ENCODE results near the gene SETDB1. TPM values are rescaled to one million over a fixed set of nuclear protein-coding genes. Genes with fewer than 3 reads are reported as not detected.
"Not testable (repeated sequence)": the region's sequence is repeated elsewhere in the genome, so short reads cannot be mapped to it uniquely, and the experiment has no call there.

The SETDB1 gene
- total RNA-seq (2014; rRNA removed; shearing (Covaris generic)) = 28.2 and 33.5 TPM in 2 replicates

DNA sequence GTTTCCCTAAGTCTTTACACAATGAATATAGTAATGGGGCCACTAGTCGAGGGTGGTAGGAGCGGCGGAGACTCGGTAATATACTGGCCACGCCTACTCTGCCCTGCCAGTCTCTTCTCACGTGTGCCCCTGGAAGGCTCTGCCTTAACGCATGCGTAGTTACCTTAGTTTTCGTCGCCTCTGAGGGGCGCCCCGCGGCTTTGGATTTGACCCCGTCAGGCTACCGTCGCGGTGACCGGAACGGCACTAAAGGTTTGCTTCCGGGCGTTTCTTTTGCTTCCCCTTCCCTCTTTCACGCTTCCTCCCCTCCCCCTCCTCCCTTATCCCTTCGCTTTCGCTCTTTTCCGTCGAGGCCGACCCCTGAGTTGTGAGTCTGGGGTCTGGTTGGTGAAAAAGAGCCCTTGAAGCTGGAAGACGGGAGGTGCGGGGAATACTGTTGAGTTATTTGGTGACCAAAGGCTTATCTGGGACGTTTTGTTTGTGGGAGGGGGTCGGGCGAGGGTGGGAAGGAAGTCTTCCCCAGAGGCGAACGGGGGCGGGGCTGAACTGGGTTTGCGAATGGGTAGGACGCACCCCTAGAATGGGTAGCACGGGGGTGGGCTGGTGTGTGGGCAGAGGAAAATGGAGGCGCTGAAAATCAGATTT lies at the start of gene SETDB1:
Gene SETDB1, plus strand, starts transcription at position 267 of the 645 bp plus-strand sequence. CDS start 1,352 bp downstream, outside the sequence.
- in situ Hi-C loops (cut with HindIII; ENCODE audit: low sequenced_read_pairs) = no loop called here
- peak; percentile 95 for DNase-seq (ENCODE audit: low spot score)

DNA sequence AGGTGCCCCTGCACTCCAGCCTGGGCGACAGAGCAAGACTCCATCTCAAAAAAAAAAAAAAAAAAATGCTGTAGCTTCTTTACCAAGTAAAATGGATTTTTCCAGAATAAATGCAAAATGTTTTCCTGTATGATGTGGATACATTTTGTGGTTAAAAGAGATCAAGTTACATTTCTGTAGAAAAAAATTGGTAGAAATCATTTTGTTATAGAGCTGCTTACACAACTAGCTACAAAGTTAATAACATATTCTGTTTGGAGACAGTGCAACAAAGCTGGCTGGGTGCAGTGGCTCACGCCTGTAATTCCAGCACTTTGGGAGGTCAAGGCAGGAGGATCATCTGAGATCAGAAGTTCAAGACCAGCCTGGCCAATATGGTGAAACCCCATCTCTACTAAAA lies 47.2 kb upstream of the SETDB1 start:
- in situ Hi-C loops (cut with HindIII; ENCODE audit: low sequenced_read_pairs) = not testable (repeated sequence)

DNA sequence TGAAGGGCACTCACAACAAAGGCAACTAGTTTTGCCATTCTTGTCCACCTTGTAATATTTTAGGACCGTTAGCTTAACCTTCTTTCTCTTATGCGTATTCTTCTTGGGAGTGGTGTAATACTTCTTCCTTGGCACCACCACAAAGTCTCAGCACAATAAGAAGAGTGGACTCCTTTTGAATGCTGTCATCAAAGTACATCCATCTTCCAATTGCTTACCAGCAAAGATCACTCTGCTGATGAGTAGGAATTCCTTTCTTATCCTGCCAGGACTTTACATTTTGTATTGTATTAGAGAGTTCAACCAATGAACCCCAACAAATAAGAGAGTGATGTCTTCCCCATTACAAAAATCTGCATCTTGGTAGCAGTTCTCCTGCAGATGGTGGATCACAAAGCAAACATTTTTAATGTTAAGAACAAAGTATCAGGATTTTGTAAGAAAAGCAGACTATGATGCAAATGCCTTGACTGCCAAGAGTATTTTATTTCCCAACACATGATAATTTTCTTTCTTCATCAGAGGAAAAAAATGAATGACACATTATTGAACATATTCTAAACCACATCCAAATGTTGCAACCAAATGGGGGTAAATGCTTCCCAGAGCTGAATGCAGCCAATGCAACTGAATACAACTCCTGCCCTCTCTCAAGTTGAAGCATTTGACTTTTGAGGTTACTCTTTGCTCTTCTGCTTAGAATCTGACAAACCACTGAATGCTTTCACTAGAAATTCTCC lies 44.7 kb upstream of the SETDB1 start:
- in situ Hi-C loops (cut with HindIII; ENCODE audit: low sequenced_read_pairs) = no loop called here
- DNase-seq (ENCODE audit: low spot score) = no peak

More for the DNA sequence above, 47.2 kb upstream of the SETDB1 start:
- DNase-seq (ENCODE audit: low spot score) = not testable (repeated sequence)

DNA sequence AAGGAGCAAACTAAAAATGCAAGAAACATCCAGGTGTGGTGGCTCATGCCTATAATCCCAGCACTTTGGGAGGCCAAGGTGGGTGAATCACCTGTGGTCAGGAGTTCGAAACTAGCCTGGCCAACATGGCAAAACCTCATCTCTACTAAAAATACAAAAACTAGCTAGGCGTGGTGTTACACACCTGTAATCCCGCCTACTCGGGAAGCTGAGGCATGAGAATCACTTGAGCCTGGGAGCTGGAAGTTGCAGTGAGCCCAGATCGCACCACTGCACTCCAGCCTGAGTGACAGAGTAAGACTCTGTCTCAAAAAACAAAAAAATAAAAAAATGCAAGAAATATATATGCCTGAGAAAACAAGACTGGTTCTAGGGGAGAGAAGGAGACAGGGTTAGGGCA lies 43.0 kb upstream of the SETDB1 start:
- in situ Hi-C loops (cut with HindIII; ENCODE audit: low sequenced_read_pairs) = not testable (repeated sequence)

DNA sequence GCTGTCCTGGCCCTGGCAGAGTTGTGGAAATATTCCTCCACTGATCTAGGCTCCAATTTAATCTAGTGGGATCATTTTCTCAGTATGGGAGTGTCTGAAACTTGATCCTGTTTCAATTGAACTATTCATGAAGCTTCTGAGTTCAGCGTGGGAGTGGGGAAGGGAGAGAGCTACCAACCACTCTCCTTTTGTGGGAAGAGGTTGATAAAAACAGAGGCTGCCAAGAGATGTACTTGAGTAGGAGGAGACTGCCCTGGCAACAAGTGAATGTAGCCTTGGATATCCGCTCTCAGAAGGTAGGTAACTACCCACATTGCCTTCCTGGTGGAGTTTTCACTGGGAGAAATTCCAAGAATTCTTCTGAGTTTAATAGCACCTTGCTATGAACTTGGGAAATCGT lies 39.1 kb upstream of the SETDB1 start, which contains the start of gene CTXND2:
Gene CTXND2, plus strand, starts transcription at position 119 of the 400 bp plus-strand sequence. CDS start 25,179 bp downstream, outside the sequence.
- in situ Hi-C loops (cut with HindIII; ENCODE audit: low sequenced_read_pairs) = no loop called here
- DNase-seq (ENCODE audit: low spot score) = no peak

More for the DNA sequence above, 43.0 kb upstream of the SETDB1 start:
- not testable (repeated sequence) for DNase-seq (ENCODE audit: low spot score)

DNA sequence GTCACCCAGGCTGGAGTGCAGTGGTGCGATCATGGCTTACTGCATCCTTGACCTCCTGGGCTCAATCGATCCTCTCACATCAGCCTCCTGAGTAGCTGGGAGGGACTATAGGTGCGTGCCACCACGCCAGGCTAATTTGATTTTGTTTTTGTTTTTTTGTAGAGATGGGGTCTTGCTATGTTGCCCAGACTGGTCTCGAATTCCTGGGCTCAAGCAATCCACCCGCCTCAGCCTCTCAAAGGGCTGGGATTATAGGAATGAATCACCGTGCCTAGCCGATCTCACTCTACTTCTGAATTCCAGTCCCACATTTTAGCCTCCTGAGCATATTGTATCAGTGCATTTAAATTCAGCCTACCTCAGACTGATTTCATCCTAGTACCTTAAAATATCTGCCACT lies 37.4 kb upstream of the SETDB1 start:
- DNase-seq (ENCODE audit: low spot score) = no peak
- in situ Hi-C loops (cut with HindIII; ENCODE audit: low sequenced_read_pairs) = no loop called here

DNA sequence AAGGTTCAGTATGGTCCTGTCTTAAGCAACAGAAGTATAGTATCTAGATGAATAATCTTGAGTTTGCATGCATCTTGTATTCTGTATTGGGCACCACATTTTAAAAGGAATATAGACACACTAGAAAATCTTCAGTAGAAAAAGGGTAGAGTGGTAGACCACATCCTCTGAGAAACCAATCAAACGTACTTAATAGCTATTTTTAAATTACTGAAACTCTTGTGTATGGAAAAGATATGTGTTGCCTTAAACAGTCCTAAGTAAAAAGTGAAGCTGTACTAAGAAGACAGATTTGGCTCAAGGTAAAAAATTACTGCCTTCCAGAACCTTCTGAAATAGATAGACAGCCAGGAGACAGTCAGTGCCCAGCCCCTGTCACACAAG lies 36.1 kb upstream of the SETDB1 start:
- DNase-seq (ENCODE audit: low spot score) = no peak
- in situ Hi-C loops (cut with HindIII; ENCODE audit: low sequenced_read_pairs) = no loop called here

DNA sequence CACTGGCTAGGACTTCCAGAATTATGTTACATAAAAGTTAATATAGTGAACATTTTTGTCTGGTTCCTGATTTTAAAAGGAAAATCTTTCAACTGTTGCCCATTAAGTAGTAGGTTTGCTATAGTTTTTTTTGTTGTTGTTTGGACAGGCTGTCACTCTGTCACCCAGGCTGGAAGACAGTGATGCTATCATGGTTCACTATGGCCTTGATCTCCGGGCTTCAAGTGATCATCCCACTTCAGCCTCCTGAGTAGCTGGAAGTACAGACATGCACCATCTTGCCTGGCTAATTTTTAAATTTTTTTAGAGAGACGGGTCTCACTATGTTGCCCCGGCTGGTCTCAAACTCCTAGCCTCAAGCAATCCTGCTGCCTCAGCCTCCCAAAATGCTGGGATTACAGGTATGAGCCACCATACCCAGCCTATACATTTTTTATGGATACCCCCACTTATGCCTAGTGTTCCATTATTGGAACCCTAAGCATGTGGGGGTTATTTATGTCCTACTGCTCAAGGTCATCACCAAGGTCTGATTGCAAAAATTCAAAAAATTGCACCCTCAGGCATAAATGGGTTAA lies 32.7 kb upstream of the SETDB1 start:
- in situ Hi-C loops (cut with HindIII; ENCODE audit: low sequenced_read_pairs) = no loop called here
- DNase-seq (ENCODE audit: low spot score) = no peak

DNA sequence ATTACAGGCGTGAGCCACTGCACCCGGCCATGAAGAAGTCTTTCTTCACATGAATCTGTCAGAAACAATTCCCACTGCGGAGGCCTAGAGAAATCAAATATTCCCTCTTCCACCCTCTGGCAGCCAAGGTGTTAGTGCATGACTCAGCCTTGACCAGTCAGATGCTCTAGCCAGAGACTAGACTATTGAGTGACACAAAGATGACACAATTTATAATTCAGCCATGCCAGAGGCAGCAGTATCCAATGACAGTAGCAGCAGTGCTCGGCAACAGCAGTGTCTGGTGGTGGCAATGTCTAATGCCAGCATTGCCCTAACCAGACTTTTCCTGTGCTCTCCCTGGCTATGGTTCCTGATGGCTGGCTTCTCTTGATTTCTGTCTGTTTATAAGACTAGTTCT lies 30.5 kb upstream of the SETDB1 start:
- in situ Hi-C loops (cut with HindIII; ENCODE audit: low sequenced_read_pairs) = no loop called here
- no peak for DNase-seq (ENCODE audit: low spot score)

DNA sequence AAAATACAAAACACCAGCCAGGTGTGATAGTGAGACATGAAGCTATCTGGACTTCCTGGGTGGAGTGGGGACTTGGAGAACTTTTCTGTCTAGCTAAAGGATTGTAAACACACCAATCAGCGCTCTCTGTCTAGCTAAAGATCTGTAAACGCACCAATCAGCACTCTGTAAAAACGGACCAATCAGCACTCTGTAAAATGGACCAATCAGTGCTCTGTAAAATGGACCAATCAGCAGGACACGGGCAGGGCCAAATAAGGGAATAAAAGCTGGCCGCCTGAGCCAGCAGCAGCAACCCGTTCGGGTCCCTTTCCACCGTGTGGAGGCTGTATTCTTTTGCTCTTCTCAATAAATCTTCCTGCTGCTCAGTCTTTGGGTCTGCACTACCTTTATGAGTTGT lies 26.4 kb upstream of the SETDB1 start:
- in situ Hi-C loops (cut with HindIII; ENCODE audit: low sequenced_read_pairs); DNase-seq (ENCODE audit: low spot score): not testable (repeated sequence)

DNA sequence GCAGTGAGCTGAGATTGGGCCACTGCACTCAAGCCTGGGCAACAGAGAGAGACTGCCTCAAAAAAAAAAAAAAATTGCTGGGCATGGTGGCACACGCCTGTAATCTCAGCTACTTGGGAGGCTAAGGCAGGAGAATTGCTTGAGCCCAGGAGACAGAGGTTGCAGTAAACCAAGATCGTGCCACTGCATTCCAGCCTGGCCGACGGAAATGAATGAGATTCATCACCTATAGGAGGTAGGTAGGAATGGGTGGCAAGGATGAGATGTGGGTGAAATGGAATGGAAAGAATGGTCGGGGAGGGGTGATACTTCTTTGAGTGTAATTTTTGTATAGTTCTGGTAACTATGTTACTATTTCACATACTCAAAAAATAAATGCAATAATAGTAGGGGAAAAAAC lies 23.8 kb upstream of the SETDB1 start:
- no peak for DNase-seq (ENCODE audit: low spot score)
- in situ Hi-C loops (cut with HindIII; ENCODE audit: low sequenced_read_pairs) = no loop called here

DNA sequence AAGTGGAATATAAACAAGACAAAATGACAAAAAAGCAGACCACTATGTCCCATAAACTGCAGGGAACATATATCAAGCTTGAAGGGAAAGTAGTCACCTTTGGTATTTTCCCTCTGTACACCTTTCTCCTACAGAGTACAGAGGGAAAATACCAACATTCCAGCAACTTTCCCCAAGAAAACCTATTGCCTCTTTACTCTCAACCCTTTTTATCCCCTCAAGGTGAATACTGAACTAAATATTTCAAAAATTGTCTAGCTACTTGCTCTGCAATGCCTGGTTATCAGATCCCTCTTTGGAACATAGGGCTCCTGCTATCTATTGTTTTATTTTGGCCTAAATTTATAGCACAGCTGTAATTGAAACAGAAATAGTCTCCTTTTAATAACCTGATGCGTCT lies 23.4 kb upstream of the SETDB1 start:
- DNase-seq (ENCODE audit: low spot score) = no peak
- in situ Hi-C loops (cut with HindIII; ENCODE audit: low sequenced_read_pairs) = no loop called here

DNA sequence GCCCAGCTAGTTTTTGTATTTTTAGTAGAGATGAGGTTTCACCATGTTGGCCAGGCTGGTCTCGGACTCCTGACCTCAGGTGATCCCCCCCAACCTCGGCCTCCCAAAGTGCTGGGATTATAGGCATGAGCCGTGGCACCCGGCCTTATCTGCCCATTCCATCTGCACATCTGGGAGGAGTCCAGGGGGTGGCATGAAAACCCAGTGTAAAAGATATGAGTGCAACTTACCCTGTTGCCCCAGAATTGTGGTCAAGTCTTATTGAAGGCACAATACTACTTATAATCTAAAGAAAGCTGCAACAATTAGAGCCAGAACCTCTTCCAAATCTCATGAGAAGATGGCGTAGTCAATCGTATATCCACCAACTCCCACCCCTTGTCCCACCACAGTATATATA lies 20.9 kb upstream of the SETDB1 start:
- in situ Hi-C loops (cut with HindIII; ENCODE audit: low sequenced_read_pairs) = no loop called here
- DNase-seq (ENCODE audit: low spot score) = no peak

DNA sequence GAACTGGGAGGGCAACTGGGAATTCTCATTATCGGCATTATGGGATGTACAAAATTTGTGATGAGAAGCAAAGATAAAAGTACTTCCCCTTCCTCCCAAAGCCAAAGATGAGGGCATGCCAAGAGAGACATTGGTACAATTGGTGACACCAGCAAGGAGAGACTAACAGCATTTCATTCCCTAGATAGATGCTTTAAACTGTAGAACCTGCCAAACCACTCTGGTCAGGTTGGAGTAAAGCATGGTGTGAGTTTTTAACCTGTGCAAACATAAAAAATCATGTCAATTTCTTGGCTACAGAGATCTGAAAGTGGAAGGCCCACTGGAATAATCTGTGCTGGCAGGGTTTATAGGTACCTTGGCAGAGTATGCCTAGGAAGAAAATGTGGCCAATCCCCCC lies 19.8 kb upstream of the SETDB1 start:
- DNase-seq (ENCODE audit: low spot score) = no peak
- in situ Hi-C loops (cut with HindIII; ENCODE audit: low sequenced_read_pairs) = no loop called here

DNA sequence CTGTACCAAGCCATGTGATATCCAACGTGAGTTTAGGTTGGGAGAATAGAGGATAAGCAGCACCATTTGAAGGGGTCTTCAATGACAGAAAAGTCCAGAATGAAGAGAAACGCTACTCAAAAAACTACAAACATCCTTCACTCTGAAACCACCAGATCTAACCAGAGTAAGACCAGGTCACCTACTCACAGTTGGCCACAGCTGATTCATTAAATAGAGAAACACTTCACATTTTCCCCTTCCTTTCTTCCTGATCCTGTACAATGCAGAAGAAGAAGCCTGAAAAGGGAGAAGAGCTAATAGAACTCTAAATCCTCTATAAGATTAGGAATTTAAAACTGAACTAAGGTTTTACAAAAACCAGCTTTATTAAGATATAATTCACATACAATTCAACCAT lies 19.4 kb upstream of the SETDB1 start:
- DNase-seq (ENCODE audit: low spot score) = no peak
- in situ Hi-C loops (cut with HindIII; ENCODE audit: low sequenced_read_pairs) = no loop called here

DNA sequence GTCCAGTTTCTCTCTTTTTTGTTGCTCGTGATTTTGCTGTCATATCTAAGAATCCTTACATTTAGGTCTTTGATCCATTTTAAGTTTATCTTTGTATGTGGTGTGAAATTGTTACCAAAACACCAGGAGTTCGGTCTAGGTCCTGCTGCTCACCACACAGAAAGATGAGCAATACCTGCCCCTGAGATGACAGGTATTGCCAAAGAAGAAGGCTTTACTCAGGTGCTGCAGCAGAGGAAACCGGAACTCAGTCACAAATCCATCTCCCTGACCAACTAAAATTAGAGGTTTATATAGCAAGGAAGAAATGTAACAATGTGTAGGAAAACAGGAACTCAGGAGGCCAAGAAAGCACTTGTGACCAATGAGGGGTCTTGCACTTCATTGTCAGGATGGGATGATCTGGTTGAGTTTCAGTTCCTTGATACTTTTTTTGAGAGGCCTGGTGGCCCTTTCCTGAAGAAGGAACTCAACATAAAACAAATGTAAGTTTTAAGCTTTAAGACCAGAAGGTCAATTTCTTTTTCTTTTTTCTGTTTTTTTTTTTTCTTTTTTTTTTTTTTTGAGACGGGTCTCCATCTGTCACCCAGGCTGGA lies 16.5 kb upstream of the SETDB1 start:
- in situ Hi-C loops (cut with HindIII; ENCODE audit: low sequenced_read_pairs) = no loop called here
- DNase-seq (ENCODE audit: low spot score) = no peak

DNA sequence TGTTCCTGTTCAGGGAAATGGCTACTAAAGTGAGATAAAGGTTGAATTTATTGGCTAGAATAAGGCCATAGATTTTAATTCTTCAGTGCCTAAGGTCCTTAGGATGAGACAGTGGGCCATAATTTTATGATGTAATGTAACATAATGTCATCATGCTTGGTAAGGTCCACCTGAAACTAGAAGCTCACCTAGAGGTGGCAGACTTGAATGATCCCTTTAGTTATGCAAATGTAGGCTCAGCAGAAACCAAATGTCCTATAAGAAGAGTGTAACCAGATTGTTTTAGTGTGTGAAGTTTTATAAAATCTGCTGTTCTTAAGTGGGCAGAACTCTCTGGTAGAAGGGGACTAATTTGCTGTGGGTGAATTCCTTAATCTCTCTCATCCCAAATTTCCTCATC lies 13.5 kb upstream of the SETDB1 start:
- DNase-seq (ENCODE audit: low spot score) = no peak
- in situ Hi-C loops (cut with HindIII; ENCODE audit: low sequenced_read_pairs) = no loop called here

DNA sequence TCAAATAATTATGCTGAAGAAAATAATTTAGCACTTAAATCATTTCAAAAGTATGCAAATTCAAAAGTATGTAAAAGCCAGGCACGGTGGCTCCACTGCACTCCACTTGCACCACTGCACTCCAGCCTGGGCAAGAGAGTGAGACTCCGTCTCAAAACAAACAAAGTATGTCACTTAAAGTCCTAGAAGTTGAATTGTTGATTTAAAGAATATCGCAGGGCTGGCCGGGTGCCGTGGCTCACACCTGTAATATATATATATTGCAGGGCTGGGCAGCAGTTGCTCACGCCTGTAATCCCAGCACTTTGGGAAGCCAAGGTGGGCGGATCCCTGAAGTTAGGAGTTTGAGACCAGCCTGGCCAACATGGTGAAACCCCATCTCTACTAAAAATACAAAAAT lies 8.8 kb upstream of the SETDB1 start:
- in situ Hi-C loops (cut with HindIII; ENCODE audit: low sequenced_read_pairs) = no loop called here
- no peak for DNase-seq (ENCODE audit: low spot score)

DNA sequence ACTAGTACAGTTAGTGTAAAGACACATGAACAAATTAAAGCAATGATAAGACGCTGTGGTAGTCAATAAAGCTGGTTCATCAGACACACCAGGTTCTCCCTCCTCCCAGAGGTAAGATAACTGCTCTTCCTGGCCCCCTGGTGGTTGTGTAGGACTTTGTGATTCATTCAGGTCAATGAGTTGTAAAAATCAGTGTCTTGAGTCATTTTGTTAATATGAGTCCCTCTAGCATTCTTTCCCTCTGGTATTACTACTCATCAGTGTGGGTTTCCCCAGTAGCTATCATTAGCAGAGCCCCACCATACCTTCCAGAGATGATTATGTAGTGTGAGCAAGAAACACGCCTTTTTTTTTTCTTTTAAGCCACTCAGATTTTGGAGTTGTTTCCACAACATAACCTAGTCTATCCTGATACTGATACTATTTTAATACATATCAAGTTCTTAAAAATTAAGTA lies 3.6 kb upstream of the SETDB1 start:
- DNase-seq (ENCODE audit: low spot score) = peak; percentile 54
- in situ Hi-C loops (cut with HindIII; ENCODE audit: low sequenced_read_pairs) = no loop called here

DNA sequence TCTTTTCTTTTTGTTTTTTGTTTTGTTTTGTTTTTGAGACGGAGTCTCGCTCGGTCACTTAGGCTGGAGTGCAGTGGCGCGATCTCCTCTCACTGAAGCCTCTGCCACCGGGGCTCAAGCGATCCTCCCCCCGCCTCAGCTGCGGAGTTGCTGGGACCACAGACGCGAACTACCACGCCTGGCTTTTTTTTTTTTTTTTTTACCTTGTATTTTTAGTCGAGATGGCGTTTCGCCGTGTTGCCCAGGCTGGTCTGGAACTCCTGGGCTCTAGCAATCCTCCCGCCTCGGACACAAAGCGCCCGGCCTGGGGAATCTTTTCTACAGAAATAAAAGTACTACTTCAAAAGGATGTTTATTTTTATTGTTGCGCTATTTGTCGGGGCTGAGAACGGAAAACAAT lies 1.1 kb upstream of the SETDB1 start:
- in situ Hi-C loops (cut with HindIII; ENCODE audit: low sequenced_read_pairs) = no loop called here
- DNase-seq (ENCODE audit: low spot score) = no peak

All from G401 (cell line).